ENCODE data around the gene SCARF2.

DNA sequence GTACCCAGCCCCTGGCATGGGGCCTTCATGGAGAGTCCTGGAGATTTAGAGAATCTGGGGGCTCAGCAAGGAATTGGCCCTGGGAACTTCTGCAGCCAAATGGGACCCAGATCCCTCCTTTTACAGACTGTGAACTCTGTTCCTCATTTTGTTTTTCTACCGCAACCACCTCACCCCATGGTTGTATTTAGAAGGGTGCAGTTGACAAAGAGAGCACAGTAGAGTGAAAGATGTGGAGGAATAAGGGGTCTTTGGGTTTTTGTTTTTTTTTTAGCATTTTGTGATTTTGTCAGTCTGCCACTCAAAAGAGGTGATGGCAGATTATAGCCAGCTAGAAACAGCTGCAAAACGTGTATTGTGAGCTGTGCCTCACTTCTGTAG is 41.7 kb downstream of the SCARF2 start:
- TF ChIP-seq FOXA1 (IDR thresholded peaks at IDR 0.05) (no peak), BHLHE40 (IDR thresholded peaks at IDR 0.05; ENCODE audit: borderline replicate concordance) (no peak), SP1 (IDR thresholded peaks at IDR 0.05) (no peak)

Data from HEK293T (cell line).